Naive B cell (primary cell): Measurements from ENCODE around the gene TGFBR2. TPM values are rescaled to one million over a fixed set of nuclear protein-coding genes. Genes with fewer than 3 reads are reported as not detected.

Experiments used
- ATAC-seq, 2 donors: fragments of 150-1000 bp; cut with Tn5 transposase; 2 replicates each; pipeline ENCODE4 v1.10.0; 2021; ENCODE audit warnings: low read depth in 2 of 2, mild to moderate bottlenecking in 2 of 2, moderate library complexity in 2 of 2
- DNase-seq: peaks from one replicate; pipeline ENCODE4 v3.0.0; 2022
- H3K27ac Mint-ChIP-seq, 6 donors: one replicate each; pipeline ENCODE4 v1.8.0; 2020 to 2022; ENCODE audit warnings: mild to moderate bottlenecking in 6 of 6, mixed read lengths in 6 of 6, moderate library complexity in 5 of 6, inconsistent platforms in 2 of 6
- H3K27me3 Mint-ChIP-seq, 3 donors: one replicate each; pipeline ENCODE4 v1.8.0; 2021 to 2022; ENCODE audit warnings: mixed read lengths in 3 of 3, mild to moderate bottlenecking in 1 of 3
- H3K36me3 Mint-ChIP-seq, 2 donors: one replicate each; pipeline ENCODE4 v1.8.0; 2020 to 2022; ENCODE audit warnings: mixed read lengths in 2 of 2, inconsistent platforms in 1 of 2, mild to moderate bottlenecking in 1 of 2
- H3K4me1 Mint-ChIP-seq, 3 donors: one replicate each; pipeline ENCODE4 v1.8.0; 2020 to 2022; ENCODE audit warnings: mixed read lengths in 3 of 3, inconsistent platforms in 1 of 3, mild to moderate bottlenecking in 1 of 3, moderate library complexity in 1 of 3
- H3K4me3 Mint-ChIP-seq, 8 donors: one replicate each; pipeline ENCODE4 v1.8.0; 2020 to 2022; ENCODE audit warnings: mild to moderate bottlenecking in 8 of 8, mixed read lengths in 8 of 8, moderate library complexity in 8 of 8, inconsistent platforms in 2 of 8
- H3K9me3 Mint-ChIP-seq, 7 donors: one replicate each; pipeline ENCODE4 v1.8.0; 2020 to 2022; ENCODE audit warnings: mixed read lengths in 7 of 7, mild to moderate bottlenecking in 5 of 7, inconsistent platforms in 2 of 7, moderate library complexity in 1 of 7
- polyA plus RNA-seq, 6 donors: library from polyadenylated mRNA; unstranded; fragments of 300-500 nt; fragmentation: Illumina TruSeq; gene quantifications; one replicate each; pipeline ENCODE4 v1.2.3, GENCODE V29; 2021; ENCODE audit warnings: low read depth in 6 of 6

TGFBR2 gene
- polyA plus RNA-seq, 6 donors from 2014 or later, result 99.4 to 169 (median 116) TPM

DNA sequence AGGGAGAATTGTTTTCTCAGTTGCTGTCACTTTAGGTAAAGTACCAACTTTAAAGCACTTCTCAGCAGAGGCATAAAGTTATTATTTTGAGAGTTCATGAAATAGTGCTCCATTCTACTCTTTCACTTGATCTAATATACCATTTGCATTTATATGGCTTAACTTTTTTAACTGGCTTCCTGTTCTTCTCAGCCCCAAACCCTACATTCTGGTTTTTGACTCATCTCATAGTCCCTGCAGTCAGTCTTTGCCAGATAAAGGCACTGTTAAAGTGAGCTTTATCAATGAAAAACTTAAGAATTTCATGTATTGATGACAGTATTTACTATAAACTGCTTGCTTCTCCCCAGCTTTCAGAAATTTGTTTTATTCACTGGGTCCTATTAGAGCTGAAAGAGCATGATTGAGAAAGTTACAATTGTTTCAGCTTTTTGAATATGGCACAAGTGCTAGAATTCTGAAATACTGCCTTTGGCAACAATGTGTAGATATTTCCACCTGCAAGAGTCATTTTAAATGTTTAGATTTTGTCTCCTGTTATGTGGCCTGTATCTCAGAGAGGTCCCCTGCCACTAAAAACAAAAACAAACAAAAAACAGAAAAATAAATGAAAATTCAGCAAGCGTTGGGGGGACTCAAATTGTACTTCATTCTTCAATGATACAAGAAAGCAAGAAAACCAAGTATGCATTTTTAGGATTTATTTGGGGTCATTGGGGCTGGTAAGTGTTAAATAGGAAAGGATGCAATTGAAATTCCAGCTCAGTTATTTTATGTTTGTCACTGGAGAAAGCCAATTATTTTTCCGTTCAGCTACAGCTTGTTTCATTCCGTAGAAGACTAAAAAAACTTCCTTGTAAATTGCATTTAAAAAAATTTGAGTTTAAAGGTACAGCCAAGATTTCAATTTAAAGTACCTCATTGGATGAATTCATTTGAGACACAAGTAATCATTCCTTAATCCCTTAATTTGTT, 28.6 kb downstream of the TGFBR2 start:
- ATAC-seq (no peak), DNase-seq (no peak)
- Mint-ChIP-seq H3K4me1 (peaks cover 75 to 100% (median 94%) of the 10 kb centered on the region in 3 donors), H3K27me3 (no peaks in the 10 kb centered on the region), H3K36me3 (peaks cover 6 to 36% of the 10 kb centered on the region in 2 donors), H3K9me3 (peaks cover 0 to 2% (median 0%) of the 10 kb centered on the region in 7 donors), H3K27ac (peak overlapping the region; percentile 87 to 97 (median 95)), H3K4me3 (peak overlapping the region; percentile 35 to 92 (median 76))

DNA sequence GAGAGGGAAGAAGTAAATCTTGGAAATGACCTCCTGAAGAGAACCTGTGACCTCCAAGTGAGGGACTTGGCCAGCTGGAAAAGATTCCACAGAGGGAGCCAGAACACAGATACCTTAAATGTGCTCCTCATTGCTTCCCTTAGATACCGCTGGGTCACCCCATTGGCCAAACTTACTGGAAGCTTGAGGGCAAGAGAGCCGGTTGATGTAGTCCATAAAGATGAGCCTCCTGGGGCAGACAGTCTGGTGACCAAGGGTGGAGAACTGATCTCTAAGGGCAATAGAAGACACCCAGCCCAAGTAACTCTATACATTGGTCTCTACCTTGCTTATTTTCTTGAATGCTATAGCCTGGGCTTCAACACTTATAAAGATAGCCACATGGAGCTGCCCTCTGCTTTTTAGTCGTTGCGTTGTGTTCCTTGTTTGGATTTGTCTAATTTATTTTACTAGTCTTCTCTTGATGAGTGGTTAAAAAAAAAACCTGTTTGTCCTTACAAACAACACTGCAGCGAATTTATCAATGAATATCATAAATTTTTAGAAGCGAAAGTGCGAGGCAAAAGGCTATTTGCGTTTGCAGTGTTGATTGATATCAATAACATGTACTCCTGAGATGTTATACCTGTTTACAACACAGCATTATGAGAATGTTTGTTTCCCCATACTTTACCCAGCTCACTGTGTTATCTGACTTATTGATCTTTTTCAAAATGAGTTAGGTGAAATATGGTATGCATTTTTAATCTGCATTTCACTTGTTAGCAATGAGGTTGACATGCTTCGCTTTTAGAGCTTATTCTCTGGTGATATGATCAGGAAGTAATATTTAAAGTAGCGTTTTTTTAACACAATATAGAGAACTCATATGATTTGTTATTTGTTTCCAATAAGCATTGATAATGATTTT, 31.2 kb downstream of the TGFBR2 start:
- Mint-ChIP-seq H3K9me3 (peaks cover 0 to 2% (median 0%) of the 10 kb centered on the region in 7 donors), H3K4me1 (peaks cover 80 to 100% (median 94%) of the 10 kb centered on the region in 3 donors), H3K4me3 (peak overlapping the region; percentile 42 to 92 (median 74)), H3K27ac (peak overlapping the region; percentile 87 to 96 (median 95)), H3K27me3 (no peaks in the 10 kb centered on the region), H3K36me3 (peaks cover 6 to 25% of the 10 kb centered on the region in 2 donors)
- ATAC-seq (no peak), DNase-seq (no peak)

DNA sequence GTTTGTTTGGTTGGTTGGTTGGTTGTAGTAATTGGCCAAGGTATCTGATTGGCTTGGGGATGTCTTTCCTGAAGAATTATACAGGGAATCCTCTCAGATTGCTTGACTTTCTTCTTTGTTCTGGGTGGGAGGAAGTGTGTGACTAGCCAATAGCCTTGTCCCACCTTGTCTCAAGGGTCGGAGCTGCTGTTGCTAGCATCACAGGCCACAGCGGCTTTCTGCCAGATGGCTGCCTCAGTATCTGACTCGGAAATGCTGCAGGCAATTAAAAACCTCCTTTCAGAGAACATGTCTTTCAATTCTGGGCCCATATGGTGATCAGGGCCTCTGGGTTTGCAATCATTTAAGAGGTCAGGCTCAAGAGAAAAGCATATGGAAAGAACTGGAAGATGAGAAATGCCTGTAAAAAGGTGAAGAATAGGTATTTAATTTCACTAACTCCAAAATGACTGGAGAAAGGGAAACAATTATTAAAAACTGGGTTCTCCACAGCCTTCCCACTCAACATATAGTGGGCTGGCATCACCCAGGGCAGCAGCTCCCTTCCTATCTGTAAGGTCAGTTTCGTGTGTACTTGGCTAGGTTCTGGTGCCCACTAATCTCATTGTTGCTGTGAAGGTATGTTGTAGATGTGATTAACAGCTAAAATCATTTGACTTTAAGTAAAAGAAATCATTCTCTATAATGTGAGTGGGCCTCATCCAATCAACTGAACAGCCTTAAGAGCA, 32.4 kb downstream of the TGFBR2 start:
- DNase-seq, result no peak
- peaks cover 77 to 100% (median 90%) of the 10 kb centered on the region in 3 donors for H3K4me1 Mint-ChIP-seq
- H3K27me3 Mint-ChIP-seq, result no peaks in the 10 kb centered on the region
- H3K4me3 Mint-ChIP-seq, result peak overlapping the region; percentile 42 to 88 (median 66)
- no peak for ATAC-seq
- peaks cover 0 to 2% (median 0%) of the 10 kb centered on the region in 7 donors for H3K9me3 Mint-ChIP-seq
- H3K36me3 Mint-ChIP-seq, result peaks cover 0 to 20% of the 10 kb centered on the region in 2 donors
- peak overlapping the region; percentile 81 to 95 (median 90) for H3K27ac Mint-ChIP-seq

DNA sequence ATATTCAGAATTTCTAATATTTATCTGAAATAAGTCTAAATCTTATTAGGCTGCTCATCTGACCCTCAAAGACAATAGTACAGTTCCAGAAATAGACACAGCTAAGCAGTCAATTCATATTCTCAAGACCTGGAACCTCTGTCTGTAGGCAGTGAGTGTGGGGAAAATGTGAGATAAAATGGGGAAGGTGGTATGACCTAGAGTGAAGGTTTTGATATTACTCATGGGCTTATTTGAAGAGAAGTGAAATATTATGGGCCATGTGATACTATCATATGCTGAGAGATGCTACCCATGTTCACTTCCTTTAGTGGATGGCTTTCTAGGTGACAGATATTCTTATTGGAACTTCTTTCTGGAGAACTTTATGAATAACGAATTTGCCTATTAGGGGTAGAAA, 33.5 kb downstream of the TGFBR2 start:
- H3K27ac Mint-ChIP-seq, result peak overlapping the region; percentile 16 to 95 (median 90)
- ATAC-seq, result peak; percentile 59 to 61

DNA sequence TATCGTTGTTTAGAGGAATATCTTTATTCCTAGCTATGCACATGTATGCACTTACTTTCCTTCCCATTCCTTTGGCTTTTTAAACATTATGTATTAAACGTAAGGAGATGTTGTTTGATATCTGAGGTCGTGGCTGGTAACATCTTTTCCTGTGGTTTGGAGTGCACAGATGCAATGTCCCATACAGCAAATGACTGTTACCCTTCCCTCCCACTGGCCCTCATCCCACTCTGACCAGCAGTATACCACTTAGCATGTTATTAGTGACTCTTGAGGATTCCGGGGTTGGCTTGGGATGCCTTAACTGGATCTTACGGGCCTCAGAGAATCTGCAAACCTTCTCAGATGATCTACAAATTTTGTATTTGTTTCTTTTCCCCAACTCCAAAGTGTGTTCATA, 34.5 kb downstream of the TGFBR2 start:
- no peak for ATAC-seq
- Mint-ChIP-seq H3K27me3 (no peaks in the 10 kb centered on the region), H3K4me1 (peaks cover 82 to 100% (median 93%) of the 10 kb centered on the region in 3 donors), H3K4me3 (peak overlapping the region; percentile 23 to 88 (median 68)), H3K36me3 (peaks cover 6 to 24% of the 10 kb centered on the region in 2 donors), H3K9me3 (peaks cover 0 to 2% (median 0%) of the 10 kb centered on the region in 7 donors), H3K27ac (peak overlapping the region; percentile 16 to 95 (median 91))
- DNase-seq, result no peak

More for the DNA sequence above, 33.5 kb downstream of the TGFBR2 start:
- peaks cover 81 to 100% (median 93%) of the 10 kb centered on the region in 3 donors for H3K4me1 Mint-ChIP-seq
- peaks cover 0 to 20% of the 10 kb centered on the region in 2 donors for H3K36me3 Mint-ChIP-seq
- H3K4me3 Mint-ChIP-seq, result peak overlapping the region in 7 of 8 donors; percentile 0 to 88 (median 57)
- no peaks in the 10 kb centered on the region for H3K27me3 Mint-ChIP-seq
- peaks cover 0 to 2% (median 0%) of the 10 kb centered on the region in 7 donors for H3K9me3 Mint-ChIP-seq
- peak; percentile 61 for DNase-seq

DNA sequence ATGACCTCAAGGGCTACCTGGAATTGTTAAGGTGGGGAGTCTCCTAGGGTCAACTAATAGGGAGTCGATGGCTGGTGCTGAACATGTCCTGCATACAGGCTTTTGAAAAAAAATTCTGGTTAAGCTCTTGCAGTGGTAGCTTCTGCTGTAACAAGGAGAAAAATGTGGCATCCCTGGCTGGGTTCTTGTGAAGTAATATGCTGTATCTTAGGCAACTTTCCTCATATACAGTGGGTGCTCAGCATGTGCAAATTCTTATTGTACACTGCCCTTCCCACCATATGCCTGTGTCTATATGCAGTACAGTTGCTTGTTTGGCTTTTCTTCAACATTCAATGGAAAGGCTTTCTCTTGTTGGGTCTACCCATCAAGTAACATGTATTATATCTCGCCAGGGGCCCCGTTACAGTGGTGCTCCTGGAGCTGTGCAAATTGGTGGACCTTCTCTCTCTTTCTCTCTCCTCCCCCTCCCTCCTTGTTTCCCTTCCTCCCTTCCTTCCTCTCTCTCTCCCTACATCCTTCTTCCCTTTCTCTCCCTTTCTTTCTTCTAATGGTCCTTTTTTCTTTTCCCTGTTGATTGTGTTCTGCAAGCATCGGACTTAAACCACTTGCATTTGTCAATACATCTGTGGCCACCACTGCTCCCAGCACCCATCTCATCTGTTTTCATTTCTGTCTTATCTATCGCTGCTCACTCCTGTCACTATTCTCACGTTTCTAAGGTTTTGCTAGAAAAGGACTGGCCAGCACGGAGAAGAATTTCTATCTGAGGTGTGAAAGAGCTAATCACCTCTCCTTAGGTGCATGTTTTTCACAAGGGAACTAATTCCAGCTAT, 35.2 kb downstream of the TGFBR2 start:
- Mint-ChIP-seq H3K4me1 (peaks cover 81 to 100% (median 93%) of the 10 kb centered on the region in 3 donors), H3K4me3 (peak overlapping the region; percentile 57 to 87 (median 80)), H3K9me3 (peaks cover 0 to 2% (median 0%) of the 10 kb centered on the region in 7 donors), H3K27ac (peak overlapping the region; percentile 9 to 95 (median 91)), H3K27me3 (no peaks in the 10 kb centered on the region), H3K36me3 (peaks cover 13 to 31% of the 10 kb centered on the region in 2 donors)
- ATAC-seq, result no peak
- DNase-seq, result no peak

DNA sequence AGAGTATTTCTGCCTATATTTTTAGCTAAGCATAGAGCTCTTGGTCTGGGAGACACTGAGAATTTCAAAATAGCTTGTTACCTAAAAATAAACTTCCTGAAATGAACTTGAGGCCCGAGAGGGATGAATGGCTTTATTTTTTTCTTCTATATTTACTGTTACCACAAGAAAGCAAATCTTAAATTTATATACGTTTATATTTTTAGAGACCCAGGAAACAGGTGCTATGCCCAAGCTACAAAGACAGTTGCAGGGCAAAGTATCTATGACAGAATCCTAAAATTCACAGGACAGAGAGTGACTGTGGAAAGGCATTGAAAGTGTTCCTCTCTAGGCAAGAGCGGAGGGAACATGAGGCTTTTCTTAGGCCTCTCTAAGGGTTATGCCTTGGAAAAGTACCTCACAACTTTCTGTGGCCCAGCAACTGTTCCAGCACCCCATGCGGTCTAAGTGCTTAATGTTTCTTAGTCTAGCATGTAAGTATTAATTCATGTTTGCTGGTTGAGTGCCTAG, 36.5 kb downstream of the TGFBR2 start:
- Mint-ChIP-seq H3K4me3 (peak overlapping the region; percentile 57 to 87 (median 76)), H3K27ac (peak overlapping the region; percentile 80 to 98 (median 91)), H3K36me3 (peaks cover 13 to 25% of the 10 kb centered on the region in 2 donors), H3K9me3 (no peaks in the 10 kb centered on the region), H3K27me3 (no peaks in the 10 kb centered on the region), H3K4me1 (peaks cover 74 to 97% (median 89%) of the 10 kb centered on the region in 3 donors)
- no peak for DNase-seq
- peak; percentile 5 to 6 for ATAC-seq

DNA sequence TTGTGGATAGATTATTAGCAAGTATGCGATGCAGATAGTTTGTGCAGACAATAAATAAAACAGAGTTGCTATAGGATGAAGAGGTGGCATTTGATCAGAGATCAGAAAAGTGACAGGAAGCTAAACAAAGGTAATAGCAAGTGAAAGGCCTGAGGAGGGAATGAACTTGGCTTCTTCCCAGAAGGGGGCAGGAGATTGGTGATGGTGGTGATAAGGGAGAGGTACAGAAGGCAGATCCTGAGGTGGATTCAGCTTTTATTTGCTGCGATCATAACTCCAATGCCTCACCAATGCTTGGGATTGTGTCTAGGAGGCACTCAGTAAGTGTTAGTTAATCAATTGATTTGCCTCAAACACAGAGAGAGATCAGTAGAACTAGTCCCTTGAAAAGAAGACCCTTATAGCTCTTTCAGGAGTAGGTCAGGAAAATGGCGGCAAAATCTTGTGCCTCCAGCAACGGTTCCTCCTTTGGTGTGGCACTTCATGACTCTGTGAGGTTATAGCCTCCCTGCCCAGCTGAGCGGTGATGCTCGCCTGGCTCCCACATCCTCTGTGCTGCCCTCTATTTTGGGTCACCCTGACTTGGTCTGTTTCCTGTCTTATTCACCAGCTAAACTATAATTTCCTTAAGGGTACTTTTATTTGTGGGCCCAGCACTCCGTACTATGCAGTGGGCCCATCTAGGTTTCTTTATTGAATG, 37.5 kb downstream of the TGFBR2 start:
- DNase-seq (peak; percentile 72), ATAC-seq (peak; percentile 52 to 55)
- H3K4me3 Mint-ChIP-seq, result peak overlapping the region; percentile 57 to 87 (median 78)
- no peaks in the 10 kb centered on the region for H3K27me3 Mint-ChIP-seq
- no peaks in the 10 kb centered on the region for H3K9me3 Mint-ChIP-seq
- peaks cover 18 to 19% of the 10 kb centered on the region in 2 donors for H3K36me3 Mint-ChIP-seq
- peaks cover 69 to 97% (median 89%) of the 10 kb centered on the region in 3 donors for H3K4me1 Mint-ChIP-seq
- H3K27ac Mint-ChIP-seq, result peak overlapping the region; percentile 80 to 98 (median 91)

DNA sequence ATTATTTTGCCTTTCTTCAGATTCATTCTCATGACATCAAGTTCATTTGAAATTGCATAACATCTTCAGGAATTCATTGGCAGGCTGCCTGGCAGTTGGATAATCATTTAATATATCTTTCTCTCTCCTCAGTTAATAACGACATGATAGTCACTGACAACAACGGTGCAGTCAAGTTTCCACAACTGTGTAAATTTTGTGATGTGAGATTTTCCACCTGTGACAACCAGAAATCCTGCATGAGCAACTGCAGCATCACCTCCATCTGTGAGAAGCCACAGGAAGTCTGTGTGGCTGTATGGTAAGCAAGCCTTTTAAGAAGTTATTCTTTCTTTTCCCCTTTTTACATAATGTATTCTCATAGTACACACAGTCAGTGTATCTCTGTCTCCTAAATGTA, 38.2 kb downstream of the TGFBR2 start:
- Mint-ChIP-seq H3K9me3 (no peaks in the 10 kb centered on the region), H3K4me3 (peak overlapping the region; percentile 57 to 87 (median 78)), H3K27me3 (no peaks in the 10 kb centered on the region), H3K4me1 (peaks cover 70 to 97% (median 89%) of the 10 kb centered on the region in 3 donors), H3K27ac (peak overlapping the region; percentile 80 to 98 (median 91)), H3K36me3 (peaks cover 20 to 21% of the 10 kb centered on the region in 2 donors)
- peak; percentile 68 to 69 for ATAC-seq
- peak; percentile 68 for DNase-seq

DNA sequence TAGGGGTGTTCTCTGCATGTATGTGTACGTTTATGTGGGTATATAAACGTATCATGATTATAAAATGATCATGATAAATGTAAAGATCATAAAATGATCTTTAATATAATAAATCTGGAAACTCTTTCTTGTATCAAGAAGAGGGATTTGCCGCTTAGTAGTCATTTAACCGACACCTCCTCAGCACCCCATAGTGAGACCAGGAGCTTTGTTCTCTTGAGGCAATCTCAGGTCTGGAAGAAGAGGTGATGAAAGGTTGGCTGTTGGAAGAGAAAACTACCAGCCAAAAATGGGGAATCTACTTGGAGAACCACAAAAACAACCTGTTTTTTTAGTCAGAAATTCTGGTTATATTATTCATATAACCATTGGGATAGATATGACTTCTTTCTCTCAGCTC, 38.7 kb downstream of the TGFBR2 start:
- peak overlapping the region; percentile 57 to 87 (median 78) for H3K4me3 Mint-ChIP-seq
- H3K27ac Mint-ChIP-seq, result peak overlapping the region; percentile 80 to 98 (median 91)
- no peak for DNase-seq
- no peaks in the 10 kb centered on the region for H3K9me3 Mint-ChIP-seq
- H3K36me3 Mint-ChIP-seq, result peaks cover 20 to 24% of the 10 kb centered on the region in 2 donors
- ATAC-seq, result no peak
- H3K4me1 Mint-ChIP-seq, result peaks cover 69 to 97% (median 89%) of the 10 kb centered on the region in 3 donors
- no peaks in the 10 kb centered on the region for H3K27me3 Mint-ChIP-seq
